ENCODE measurements around the gene LFNG.

DNA sequence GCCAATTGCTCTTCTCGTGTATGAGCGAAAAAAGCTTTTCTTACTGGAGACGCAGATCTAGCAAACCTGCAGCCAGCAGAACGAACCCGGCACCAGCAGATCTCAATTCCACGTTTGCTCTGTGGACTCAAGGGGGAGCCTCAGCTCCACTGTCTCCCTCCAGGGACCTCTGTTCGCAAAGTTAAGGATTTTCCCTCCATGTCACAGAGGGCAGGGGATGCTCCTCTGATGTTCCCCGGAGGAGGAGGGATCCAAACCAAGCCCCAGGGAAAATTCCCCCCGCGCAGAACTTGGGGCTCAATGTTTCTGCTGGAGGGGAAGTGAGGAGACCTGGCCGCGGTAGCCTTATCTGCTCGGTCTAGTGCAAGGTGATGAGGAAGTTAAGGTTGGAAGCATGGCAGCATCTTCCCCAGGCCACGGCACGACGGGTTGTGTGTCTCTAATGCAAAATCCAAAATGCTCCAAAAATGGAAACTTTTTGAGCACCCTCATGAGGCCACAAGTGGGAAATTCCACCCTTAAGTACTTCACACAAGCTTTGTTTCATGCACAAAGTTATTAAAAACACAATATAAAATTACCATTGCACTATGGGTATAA lies 48.2 kb downstream of the LFNG start:
- no peak for TF ChIP-seq TAF1 (IDR thresholded peaks at IDR 0.05; ENCODE audit: borderline replicate concordance, insufficient read depth, low read length)
- TF ChIP-seq REST (IDR thresholded peaks at IDR 0.05; ENCODE audit: insufficient read depth in 1 of 2, low read depth in 2 of 2, low read length in 2 of 2): no peak
